Thoracic aorta (tissue), 2 donors: Measurements from ENCODE around the gene PTGES2. TPM values are rescaled to one million over a fixed set of nuclear protein-coding genes. Genes with fewer than 3 reads are reported as not detected.

Experiments
- ATAC-seq: fragments of 150-250 bp; one replicate; pipeline ENCODE4 v1.8.0; 2017; ENCODE audit warnings: low read depth; ENCODE audit not compliant: insufficient number of reproducible peaks, low FRiP score
- DNase-seq: peaks from one replicate; pipeline ENCODE4 v3.0.0-alpha.2; 2020; ENCODE audit warnings: low spot score
- H3K27ac ChIP-seq, 2 donors: fragments of 200-600 bp; sonication (generic); 1 replicate in 1 of 2; 2 replicates in 1 of 2; pipeline ENCODE4 v1.5.1; 2016; ENCODE audit warnings: mild to moderate bottlenecking in 2 of 2, moderate library complexity in 2 of 2
- H3K27me3 ChIP-seq: fragments of 200-600 bp; sonication (generic); replicated peaks from 2 replicates; pipeline ENCODE4 v1.6.0; 2016; ENCODE audit warnings: mild to moderate bottlenecking; ENCODE audit not compliant: insufficient read depth
- H3K36me3 ChIP-seq: fragments of 200-600 bp; sonication (generic); one replicate; pipeline ENCODE4 v1.5.1; 2016
- H3K4me1 ChIP-seq, 2 donors: fragments of 200-600 bp; sonication (generic); 1 replicate in 1 of 2; 2 replicates in 1 of 2; pipeline versions ENCODE4 v1.5.1 to v1.6.0; 2016; ENCODE audit warnings: low read depth in 2 of 2, mild to moderate bottlenecking in 1 of 2; ENCODE audit not compliant: control insufficient read depth in 1 of 2
- H3K4me3 ChIP-seq: fragments of 200-600 bp; sonication (generic); 2 replicates; pipeline ENCODE4 v1.5.1; 2016; ENCODE audit warnings: mild to moderate bottlenecking
- H3K9me3 ChIP-seq: fragments of 200-600 bp; sonication (generic); 2 replicates; pipeline ENCODE4 v1.5.1; 2016
- total RNA-seq, 2 donors: library from RNA; depleted of rRNA; stranded (reverse); fragments of >200 nt; gene quantifications; one replicate each; pipeline versions ENCODE4 v1.1.0 to v1.2.3, GENCODE V29; 2016
- TF ChIP-seq, protein P1 (sequence below): fragments of 200-600 bp; sonication (generic); IDR thresholded peaks from one replicate; pipeline ENCODE4 v1.5.1; 2019; ENCODE audit warnings: antibody characterized with exemption

The PTGES2 gene
- total RNA-seq, 2 donors from 2014 or later, result 57.9 to 66.0 TPM

DNA sequence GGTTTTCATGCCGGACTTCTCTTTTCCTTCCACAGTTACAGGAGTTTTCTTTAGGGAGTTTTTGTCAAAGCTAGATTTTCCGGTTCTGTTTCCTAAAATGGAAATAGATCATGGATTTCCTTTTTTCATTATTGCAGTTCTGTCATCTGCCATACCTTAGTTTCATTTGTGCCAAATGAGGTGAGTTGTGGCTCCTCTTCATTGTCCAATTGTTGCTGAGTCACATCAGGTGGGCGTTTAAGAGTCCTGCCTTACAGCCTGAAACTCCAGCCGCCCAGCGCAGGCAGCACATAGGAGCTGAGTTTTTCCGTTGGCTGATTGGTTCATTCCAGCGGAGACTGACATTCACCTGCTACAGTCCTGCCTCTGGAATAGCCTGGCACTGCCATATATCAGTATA, 45.4 kb downstream of the PTGES2 start:
- no peaks in the 10 kb centered on the region for H3K36me3 ChIP-seq
- H3K4me1 ChIP-seq, result peaks cover 19 to 39% of the 10 kb centered on the region in 2 donors
- H3K4me3 ChIP-seq, result no peak overlapping the region
- ATAC-seq (no peak), DNase-seq (no peak)
- no peaks in the 10 kb centered on the region for H3K27me3 ChIP-seq
- TF ChIP-seq, protein P1, sequence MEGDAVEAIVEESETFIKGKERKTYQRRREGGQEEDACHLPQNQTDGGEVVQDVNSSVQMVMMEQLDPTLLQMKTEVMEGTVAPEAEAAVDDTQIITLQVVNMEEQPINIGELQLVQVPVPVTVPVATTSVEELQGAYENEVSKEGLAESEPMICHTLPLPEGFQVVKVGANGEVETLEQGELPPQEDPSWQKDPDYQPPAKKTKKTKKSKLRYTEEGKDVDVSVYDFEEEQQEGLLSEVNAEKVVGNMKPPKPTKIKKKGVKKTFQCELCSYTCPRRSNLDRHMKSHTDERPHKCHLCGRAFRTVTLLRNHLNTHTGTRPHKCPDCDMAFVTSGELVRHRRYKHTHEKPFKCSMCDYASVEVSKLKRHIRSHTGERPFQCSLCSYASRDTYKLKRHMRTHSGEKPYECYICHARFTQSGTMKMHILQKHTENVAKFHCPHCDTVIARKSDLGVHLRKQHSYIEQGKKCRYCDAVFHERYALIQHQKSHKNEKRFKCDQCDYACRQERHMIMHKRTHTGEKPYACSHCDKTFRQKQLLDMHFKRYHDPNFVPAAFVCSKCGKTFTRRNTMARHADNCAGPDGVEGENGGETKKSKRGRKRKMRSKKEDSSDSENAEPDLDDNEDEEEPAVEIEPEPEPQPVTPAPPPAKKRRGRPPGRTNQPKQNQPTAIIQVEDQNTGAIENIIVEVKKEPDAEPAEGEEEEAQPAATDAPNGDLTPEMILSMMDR, result no peak
- H3K9me3 ChIP-seq, result no peaks in the 10 kb centered on the region
- peak overlapping the region in 1 of 2 donors; percentile 58 for H3K27ac ChIP-seq

DNA sequence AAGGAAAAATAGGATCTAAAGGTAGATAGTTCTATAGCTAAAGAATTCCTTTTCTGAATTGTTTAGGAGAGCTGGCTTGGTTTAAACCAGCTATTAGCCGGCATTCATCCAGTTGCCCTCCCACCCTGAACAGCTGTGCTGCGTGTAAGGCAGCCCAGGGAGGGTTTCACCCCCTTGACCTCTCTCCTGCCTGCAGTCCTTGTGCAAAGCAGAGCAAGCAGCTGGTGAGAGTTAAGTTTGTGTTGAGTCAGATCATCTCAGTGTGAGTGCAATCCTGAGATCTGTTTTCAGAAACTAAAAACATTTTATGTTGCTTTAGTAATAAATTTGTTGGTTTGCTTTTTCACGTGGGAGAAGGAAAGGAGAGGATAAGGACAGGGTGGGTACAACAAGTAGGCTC, 46.5 kb downstream of the PTGES2 start:
- DNase-seq, result no peak
- Histone ChIP-seq H3K4me3 (no peak overlapping the region), H3K4me1 (peaks cover 19 to 39% of the 10 kb centered on the region in 2 donors), H3K27ac (peak overlapping the region in 1 of 2 donors; percentile 58), H3K9me3 (no peaks in the 10 kb centered on the region), H3K36me3 (no peaks in the 10 kb centered on the region), H3K27me3 (no peaks in the 10 kb centered on the region)
- TF ChIP-seq, protein P1, result no peak
- ATAC-seq, result no peak

DNA sequence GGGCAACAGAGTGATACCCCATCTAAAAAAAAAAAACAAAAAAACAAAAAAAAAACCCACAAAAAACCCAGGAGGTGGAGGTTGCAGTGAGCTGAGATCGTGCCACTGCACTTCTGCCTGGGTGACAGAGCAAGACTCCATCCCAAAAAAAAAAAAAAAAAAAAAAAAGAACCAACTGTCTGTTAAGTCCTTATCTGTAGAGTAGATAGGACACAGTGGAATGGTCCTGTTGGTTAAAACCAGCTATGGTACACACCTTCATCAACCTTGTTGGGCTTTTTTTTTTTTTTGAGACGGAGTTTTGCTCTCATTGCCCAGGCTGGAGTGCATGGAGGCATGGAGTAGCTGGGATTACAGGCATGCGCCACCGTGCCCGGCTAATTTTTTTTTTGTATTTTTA, 47.3 kb downstream of the PTGES2 start:
- TF ChIP-seq, protein P1, result no peak
- H3K4me3 ChIP-seq, result no peak overlapping the region
- H3K9me3 ChIP-seq, result no peaks in the 10 kb centered on the region
- no peak overlapping the region for H3K27ac ChIP-seq
- ATAC-seq, result no peak
- no peak for DNase-seq
- peaks cover 19 to 43% of the 10 kb centered on the region in 2 donors for H3K4me1 ChIP-seq
- H3K27me3 ChIP-seq, result no peaks in the 10 kb centered on the region
- no peaks in the 10 kb centered on the region for H3K36me3 ChIP-seq

DNA sequence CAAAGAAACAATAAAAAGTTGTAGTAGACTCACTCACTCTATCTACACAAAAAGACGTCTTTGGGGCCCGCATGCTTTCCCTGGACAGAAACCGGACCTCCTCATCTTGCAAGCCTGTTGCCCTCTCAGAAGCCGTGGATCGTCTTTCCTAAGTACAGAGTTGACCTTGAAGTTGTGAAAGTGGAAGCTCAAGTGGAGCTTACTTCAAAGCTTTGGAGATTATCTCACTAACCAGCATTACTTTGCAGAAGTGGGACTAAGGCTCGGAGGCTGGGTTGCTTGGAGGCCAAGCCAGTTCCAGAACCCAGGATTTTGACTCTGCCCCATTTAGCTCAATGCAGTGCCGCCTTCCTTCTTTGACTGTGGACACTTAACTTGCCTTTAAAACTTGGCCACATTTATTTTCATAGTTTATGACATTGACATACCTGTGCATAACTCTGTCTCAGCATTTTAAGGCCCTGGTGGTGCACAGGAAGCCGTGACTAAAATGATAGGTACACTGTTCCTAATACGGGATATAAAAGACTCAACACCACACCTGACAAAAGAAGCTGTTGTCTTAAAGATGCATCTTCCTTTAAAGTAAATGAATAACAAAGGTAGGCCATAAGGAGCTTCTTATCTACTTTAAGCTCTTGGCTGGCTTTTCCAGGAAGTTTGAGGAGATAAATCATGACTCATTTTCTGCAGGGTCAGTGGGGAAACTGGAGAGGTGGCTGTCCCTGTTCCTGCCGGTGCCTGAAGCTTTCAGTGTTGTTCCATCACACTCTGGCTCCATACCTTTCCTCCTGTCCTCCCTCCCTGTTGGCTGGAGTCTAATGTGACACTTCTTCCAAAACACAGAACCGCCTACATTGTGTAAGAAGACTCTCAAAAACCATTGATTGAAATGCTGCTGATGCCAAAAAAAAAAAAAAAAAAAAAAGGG, 48.8 kb downstream of the PTGES2 start:
- H3K4me1 ChIP-seq, result peaks cover 26 to 57% of the 10 kb centered on the region in 2 donors
- H3K4me3 ChIP-seq, result no peak overlapping the region
- no peaks in the 10 kb centered on the region for H3K9me3 ChIP-seq
- no peaks in the 10 kb centered on the region for H3K27me3 ChIP-seq
- H3K36me3 ChIP-seq, result no peaks in the 10 kb centered on the region
- no peak overlapping the region for H3K27ac ChIP-seq
- TF ChIP-seq, protein P1, result no peak
- DNase-seq (no peak), ATAC-seq (no peak)

DNA sequence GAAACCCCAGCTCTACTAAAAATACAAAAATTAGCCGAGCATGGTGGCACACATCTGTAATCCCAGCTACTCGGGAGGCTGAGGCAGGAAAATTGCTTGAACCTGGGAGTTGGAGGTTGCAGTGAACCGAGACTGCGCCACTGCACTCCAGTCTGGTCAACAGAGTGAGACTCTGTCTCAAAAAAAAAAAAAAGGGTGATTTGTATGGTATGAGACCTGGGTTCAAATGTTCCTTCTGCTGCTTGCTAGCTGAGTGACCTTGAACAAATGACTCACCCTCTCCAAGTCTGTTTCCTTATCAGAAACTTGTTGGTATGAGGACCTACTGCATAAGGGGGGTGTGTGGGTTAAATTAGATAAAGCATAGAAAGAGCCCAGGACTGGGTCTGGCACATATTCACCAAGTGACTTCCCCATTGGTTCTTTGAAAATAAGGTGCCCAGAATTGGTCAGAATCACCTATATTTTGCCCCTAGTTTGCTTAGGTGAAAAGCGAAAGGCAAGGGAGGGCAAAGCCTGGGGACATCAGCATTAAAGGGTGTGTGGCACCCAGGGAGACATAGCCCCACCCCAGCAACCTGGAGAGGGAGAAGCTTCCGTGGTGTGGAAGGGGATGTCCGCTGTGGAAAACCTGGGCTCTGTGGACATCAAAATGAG, 49.6 kb downstream of the PTGES2 start:
- H3K27ac ChIP-seq, result no peak overlapping the region

More for the DNA sequence above, 49.6 kb downstream of the PTGES2 start:
- DNase-seq (no peak), ATAC-seq (no peak)
- Histone ChIP-seq H3K4me3 (no peak overlapping the region), H3K9me3 (no peaks in the 10 kb centered on the region), H3K27me3 (no peaks in the 10 kb centered on the region), H3K4me1 (peaks cover 34 to 65% of the 10 kb centered on the region in 2 donors), H3K36me3 (no peaks in the 10 kb centered on the region)
- TF ChIP-seq, protein P1, result no peak
